ENCODE results near the gene RABEPK. TPM values are rescaled to one million over a fixed set of nuclear protein-coding genes. Genes with fewer than 3 reads are reported as not detected.
A peak's percentile ranks its signal among the peaks of the same experiment; 100 is the strongest.
"Not testable (repeated sequence)": the region's sequence is repeated elsewhere in the genome, so short reads cannot be mapped to it uniquely, and the experiment has no call there.

Gene RABEPK
- total RNA-seq, 2 donors from 2014 or later: 15.6 to 16.4 TPM

DNA sequence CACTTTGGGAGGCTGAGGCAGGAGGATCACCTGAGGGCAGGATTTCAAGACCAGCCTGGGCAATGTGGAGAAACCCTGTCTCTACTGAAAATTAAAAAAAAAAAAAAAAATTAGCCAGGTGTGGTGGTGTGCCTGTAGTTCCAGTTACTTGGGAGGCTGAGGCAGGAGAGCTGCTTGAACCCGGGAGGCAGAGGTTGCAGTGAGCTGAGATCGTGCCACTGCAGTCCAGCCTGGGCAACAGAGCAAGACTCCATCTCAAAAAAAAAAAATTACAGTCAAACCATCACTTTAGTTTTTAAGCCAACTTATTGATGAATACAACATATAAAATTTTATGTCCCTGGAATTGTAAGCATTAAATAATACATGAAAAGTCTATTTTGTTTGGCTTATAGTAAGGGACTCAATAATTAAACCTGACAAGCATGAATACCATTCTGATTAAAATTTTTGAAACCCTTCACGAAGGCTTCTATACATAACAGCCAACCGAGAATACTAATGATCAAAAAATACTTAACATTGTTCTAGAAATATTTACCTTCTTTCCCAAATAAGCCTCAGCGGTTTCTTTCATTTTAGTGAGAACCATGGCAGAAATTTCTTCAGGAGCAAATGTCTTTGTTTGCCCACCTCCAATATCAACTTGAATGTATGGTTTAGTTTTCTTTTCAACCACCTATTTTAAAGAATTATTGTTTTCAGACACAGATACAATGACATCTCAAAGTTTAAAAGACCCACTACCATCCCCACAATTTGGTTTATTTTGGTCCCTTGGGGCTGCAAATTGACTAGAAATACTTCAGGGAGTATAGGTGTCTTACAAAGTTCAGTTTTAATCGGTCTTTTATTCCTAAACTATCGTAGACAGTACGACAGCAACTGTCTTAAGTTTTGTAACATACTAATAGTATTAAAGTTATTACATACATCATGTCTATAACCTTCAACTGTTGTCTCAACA lies 39.6 kb downstream of the RABEPK start:
- DNase-seq (ENCODE audit: low spot score): no peak
- intact Hi-C loops (cut with DNase I): loop anchor here (10.0 kb wide), 2 partner anchors 85 to 95 kb away; no protein-coding TSS in a partner anchor

DNA sequence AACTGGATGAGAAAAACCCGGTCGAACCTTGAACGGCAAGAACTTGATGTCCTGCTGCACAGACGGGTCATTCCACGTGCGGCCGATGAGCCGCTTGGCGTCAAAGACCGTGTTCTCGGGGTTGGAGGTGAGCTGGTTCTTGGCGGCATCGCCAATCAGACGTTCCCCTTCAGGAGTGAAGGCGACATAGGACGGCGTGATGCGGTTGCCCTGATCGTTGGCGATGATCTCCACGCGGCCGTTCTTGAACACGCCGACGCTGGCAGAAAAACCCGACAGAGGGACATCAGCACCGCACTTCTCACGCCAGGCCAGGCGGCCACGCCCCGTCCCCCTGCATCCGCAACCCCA lies 40.3 kb downstream of the RABEPK start:
- intact Hi-C loops (cut with DNase I): loop anchor here in 1 of 2 donors (10.0 kb wide), 1 partner anchor 94 kb away; no protein-coding TSS in a partner anchor
- peak; percentile 88 for DNase-seq (ENCODE audit: low spot score)

DNA sequence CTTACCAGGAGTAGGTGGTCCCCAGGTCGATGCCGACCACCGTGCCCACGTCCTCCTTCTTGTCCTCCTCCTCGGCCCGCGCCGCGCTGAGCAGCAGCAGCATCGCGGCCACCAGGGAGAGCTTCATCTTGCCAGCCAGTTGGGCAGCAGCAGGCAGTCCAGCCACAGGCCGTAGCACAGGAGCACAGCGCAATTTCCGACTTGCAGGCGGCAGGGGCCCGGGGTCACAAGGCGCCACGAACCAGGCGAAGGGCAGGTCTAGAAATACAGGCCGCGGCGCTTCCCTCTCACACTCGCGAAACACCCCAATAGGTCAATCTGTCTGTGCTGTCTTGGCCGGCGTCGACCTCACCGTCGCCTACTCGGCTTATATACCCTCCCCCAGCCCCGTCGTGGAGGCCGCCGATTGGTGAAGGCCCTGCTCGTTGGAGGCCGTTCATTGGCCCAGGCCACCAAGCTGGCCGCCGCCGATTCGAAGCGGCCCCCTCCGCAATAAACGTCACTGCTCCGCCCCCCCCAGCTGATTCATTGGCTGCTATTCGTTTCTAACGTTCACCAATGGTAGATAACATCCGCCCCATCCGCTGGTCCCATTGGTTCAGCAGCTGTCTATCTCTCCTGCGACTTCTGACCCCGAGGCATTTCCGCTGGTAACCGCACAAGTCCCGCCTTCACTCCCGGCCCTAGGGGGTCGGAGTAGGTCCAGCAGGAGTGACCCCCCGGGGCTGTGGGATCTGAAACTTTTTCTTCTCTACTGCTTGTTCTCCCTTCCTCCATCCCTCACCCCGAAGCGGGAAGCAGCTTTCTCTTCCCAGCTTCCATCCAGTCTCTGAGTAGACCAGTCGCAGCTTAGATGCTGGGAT lies 40.9 kb downstream of the RABEPK start, which contains the start of gene HSPA5:
Gene HSPA5, minus strand, starts transcription at position 344 of the 863 bp plus-strand sequence. Its CDS starts 217 bp downstream, at position 127.
- DNase-seq (ENCODE audit: low spot score): peak; percentile 100
- intact Hi-C loops (cut with DNase I): loop anchor here in 1 of 2 donors (10.0 kb wide), 1 partner anchor 94 kb away; no protein-coding TSS in a partner anchor

- intact Hi-C loops (cut with DNase I): loop anchor here in 1 of 2 donors (10.0 kb wide), 1 partner anchor 93 kb away; no protein-coding TSS in a partner anchor
- peak; percentile 86 for DNase-seq (ENCODE audit: low spot score)
These were observed 41.8 kb downstream of the RABEPK start for GRCh38 chr9:125241863-125242739.

- intact Hi-C loops (cut with DNase I): loop anchor here in 1 of 2 donors (10.0 kb wide), 1 partner anchor 91 kb away; no protein-coding TSS in a partner anchor
- peak; percentile 20 for DNase-seq (ENCODE audit: low spot score)
These were observed 43.5 kb downstream of the RABEPK start for GRCh38 chr9:125243792-125244260.

DNA sequence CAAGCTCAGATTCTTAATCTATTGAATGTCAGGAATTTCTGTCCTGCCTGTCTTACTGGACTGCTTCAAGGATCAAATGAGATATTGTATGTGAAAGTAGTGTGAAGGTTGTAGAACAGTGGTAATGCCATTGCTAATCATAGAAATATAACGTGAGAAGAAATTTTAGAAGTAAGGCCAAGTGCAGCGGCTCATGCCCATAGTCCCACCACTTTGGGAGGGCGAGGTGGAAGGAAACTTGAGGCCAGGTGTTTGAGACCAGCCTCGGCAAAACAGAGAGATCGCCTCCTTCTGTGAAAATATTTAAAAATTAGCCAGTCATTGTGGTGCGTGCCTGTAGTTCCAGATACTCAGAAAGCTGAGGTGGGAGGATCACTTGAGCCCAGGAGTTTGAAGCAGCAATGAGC lies 45.9 kb downstream of the RABEPK start:
- intact Hi-C loops (cut with DNase I): loop anchor here in 1 of 2 donors (10.0 kb wide), 1 partner anchor 89 kb away; no protein-coding TSS in a partner anchor
- peak; percentile 10 for DNase-seq (ENCODE audit: low spot score)

GRCh38 chr9:125254231-125254630 lies 53.9 kb downstream of the RABEPK start:
- DNase-seq (ENCODE audit: low spot score): no peak
- intact Hi-C loops (cut with DNase I): no loop called here

DNA sequence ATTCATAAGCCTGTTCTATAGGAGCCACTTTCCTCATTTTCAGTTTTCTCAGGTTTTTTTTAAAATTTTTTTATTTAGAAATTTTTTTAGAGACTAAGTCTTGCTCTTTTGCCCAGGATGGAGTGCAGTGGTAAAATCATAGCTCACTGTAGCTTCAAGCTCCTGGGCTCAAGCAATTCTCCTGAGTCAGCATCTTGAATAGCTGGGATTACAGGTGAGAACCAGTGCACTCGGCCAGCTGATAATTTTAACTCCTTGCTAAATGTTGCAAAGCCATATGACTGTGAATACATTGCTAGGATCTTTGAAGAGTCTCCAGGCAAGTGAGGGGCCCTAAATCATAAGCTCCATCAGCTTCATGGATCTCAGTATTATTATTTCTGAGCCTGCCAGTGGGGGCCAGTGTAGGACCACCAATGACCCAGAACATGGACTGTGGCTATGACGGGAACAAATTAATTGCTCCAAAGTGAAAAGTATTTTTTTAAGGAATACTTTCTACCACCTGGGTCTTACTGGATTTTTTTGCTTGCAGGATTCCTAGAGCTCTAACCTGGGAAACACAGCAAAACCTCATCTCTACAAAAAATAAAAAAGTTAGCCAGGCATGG lies 55.5 kb downstream of the RABEPK start:
- intact Hi-C loops (cut with DNase I): no loop called here
- no peak for DNase-seq (ENCODE audit: low spot score)

DNA sequence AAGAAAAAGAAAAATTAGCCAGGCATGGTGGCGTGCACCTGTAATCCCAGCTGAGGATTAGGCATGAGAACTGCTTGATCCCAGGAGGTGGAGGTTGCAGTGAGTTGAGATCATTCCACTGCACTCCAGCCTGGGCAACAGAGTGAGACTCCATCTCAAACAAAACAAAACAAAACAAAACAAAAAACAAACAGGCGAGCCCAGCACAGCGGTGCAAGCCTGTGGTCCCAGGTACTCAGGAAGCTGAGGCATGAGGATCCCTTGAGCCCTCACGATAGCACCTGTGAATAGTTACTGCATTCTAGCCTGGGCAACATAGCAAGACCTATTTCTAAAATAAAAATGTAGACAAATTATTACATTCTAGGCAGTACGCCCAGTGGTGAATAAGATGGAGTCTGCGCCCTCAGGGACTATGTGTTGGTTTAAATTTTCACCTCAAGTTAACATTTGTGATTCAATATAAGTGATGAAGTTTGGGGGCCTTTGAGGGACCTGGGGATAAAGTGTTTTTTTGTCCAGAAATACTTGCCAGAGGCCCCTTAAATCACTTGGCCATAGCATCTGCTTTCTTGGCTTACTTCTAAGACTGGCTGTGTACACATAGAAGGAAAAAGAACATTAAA lies 57.9 kb downstream of the RABEPK start:
- DNase-seq (ENCODE audit: low spot score): no peak
- intact Hi-C loops (cut with DNase I): no loop called here

DNA sequence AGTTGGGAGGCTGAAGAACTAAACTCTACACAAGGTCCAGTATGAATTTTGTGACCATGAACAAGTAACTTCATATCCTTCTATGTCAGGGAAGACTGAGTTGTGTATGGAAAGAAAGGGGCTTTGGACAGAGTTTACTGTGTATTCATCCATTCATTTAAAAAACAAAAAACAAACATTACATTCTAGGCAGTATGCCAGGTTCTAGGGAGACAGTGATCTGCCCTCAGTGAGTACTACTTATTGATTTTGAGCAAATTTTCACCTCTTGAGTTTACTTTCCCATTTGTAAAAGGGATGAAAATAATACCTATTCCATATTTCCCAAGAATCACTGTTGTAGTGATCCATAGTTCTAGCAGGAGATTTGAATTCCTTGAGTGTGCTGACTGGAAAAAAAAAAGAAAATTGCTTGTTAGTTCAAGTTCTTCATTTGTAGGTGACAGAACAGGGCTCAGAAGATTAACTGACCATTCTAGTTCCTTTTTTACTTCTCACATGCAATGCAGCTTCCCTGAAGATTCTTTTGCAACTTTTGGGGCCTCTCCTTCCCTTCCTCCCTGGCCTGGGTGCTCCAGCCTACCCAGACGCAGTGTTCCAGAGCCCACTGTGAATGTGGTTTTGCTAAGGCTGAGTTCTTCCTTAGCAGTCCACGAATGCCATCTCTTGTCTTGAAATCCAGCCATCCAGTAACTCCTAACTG lies 58.6 kb downstream of the RABEPK start:
- no peak for DNase-seq (ENCODE audit: low spot score)
- intact Hi-C loops (cut with DNase I): no loop called here

- intact Hi-C loops (cut with DNase I): no loop called here
- DNase-seq (ENCODE audit: low spot score): no peak
These were observed 60.2 kb downstream of the RABEPK start for GRCh38 chr9:125260561-125260960.

- intact Hi-C loops (cut with DNase I): no loop called here
- DNase-seq (ENCODE audit: low spot score): peak; percentile 96
These were observed 61.4 kb downstream of the RABEPK start, which contains the start of gene GAPVD1 for GRCh38 chr9:125261501-125262293. Gene GAPVD1 (plus strand): TSS chr9:125261826. CDS start chr9:125298922, 37,096 bp downstream.

GRCh38 chr9:125262294-125262991 lies 62.1 kb downstream of the RABEPK start:
- intact Hi-C loops (cut with DNase I): no loop called here
- DNase-seq (ENCODE audit: low spot score): no peak

GRCh38 chr9:125264068-125264467 lies 63.7 kb downstream of the RABEPK start:
- DNase-seq (ENCODE audit: low spot score); intact Hi-C loops (cut with DNase I): not testable (repeated sequence)

DNA sequence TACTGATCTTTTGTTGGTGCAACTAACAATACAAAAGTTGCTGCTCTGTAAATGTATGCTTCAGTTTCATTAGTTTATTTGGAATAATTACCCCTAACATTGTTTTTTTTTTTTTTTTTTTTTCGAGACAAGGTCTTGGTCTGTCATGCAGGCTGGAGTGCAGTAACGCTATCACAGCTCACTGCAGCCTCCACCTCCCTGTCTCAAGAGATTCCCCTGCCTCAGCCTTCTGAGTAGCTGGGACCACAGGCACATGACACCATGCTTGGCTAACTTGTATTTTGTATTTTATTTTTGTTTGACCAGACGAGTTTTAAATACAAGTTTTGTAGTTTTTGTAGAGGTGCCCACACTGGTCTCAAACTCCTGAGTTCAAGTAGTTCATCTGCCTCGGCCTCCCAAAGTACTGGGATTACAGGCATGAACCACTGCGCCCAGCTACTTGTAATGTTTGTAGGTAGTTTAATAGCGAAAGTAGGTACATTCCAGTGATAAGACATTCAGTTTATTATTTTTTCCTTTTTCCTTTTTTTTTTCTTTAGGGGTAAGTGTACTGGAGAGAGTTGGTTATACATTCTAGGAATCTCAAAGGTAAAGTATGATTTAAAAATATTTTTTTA lies 68.2 kb downstream of the RABEPK start:
- intact Hi-C loops (cut with DNase I): no loop called here
- no peak for DNase-seq (ENCODE audit: low spot score)
